Cortex of kidney (tissue), 1 donor: ENCODE results near the gene TTC29.

Experiments used
- DNase-seq: peaks from one replicate; lab custom pipeline; 2025; lab: John Stamatoyannopoulos, UW

TTC29 gene, protein sequence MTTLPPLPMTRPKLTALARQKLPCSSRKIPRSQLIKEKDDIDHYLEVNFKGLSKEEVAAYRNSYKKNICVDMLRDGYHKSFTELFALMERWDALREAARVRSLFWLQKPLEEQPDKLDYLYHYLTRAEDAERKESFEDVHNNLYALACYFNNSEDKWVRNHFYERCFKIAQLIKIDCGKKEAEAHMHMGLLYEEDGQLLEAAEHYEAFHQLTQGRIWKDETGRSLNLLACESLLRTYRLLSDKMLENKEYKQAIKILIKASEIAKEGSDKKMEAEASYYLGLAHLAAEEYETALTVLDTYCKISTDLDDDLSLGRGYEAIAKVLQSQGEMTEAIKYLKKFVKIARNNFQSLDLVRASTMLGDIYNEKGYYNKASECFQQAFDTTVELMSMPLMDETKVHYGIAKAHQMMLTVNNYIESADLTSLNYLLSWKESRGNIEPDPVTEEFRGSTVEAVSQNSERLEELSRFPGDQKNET

GRCh38 chr4:146945556-146946374, at the start of gene TTC29:
TTC29 (minus strand) TSS chr4:146945864; CDS start chr4:146939895, 5,969 bp downstream.
- peak; percentile 12 for DNase-seq

DNA sequence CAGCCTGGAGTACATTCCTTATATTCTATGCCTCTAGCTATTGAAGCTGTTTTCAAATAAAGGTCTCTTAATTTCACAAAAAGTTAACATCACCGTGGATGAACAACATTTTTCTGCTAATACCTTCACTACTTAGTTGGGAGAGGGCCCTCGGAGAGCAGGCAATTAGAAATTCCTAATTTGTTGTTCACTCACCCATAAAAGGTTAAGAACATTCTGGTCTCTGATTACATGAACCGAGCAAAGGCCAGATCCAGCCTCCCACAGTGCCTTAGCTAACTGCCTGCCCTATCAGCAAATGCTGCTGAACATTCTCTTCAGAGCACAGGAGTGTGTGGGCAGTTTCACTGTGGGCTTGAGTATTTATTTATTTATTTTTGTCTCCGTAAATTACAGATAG, 36.0 kb upstream of the TTC29 start:
- DNase-seq: no peak

DNA sequence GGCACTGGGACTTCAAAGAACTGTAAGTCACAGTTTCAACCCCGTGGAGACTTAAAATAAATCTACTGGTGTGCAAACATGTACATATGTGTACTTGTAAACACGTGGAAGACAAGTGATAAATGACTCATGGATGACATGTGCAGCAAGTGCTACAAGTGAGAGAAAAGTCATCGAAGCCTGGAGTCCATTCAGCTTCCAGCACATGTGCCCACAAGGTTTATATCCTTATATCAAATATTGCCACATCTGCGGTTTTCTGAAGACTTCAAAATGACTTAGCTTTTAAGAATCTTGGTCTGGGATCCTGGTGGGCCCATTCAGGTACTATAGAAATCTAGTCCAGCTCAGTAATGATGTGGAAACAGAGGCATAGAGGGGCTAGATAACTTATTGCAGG, 33.0 kb upstream of the TTC29 start:
- DNase-seq: no peak

DNA sequence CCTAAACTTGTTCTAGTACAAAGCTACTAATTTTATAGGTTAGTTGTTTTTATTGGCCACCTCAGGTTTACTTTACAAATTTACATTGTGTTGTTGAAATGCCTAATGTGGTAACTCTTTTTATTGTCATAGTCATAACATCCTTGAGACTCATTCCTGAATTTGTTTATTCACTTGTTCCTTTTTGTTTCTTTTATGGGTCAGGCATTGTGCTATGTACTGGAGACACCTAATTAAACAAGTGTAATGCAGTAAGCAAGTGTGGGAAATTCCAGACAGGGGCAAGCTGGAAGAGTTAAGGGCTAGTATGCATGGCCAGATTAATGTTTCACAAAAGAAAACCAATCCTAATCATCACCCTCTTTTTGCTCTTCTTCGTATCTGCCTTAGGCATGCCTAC, 30.5 kb upstream of the TTC29 start:
- no peak for DNase-seq

- DNase-seq: no peak
Measured at GRCh38 chr4:146975527-146975926, 29.9 kb upstream of the TTC29 start.

DNA sequence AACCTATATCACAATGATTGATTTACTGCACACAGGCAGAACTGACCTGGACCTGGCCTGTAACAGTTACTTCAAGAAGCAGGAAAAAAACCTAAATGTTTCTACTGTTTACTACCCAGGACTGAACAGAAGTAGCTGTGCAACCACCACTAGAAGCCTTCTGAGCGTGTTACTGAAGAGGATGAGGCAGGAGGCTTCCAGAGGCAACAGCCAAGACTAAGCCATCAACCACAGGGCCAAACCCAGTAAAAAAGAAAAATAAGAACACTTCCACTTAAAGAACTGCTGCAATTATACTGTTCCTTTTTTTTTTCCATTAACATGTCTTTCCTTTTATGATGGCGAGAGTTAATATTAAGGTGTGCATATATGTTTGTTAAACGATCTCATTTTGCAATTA, 29.4 kb upstream of the TTC29 start:
- DNase-seq: no peak

- no peak for DNase-seq
Measured at GRCh38 chr4:146972036-146972435, 26.4 kb upstream of the TTC29 start.

DNA sequence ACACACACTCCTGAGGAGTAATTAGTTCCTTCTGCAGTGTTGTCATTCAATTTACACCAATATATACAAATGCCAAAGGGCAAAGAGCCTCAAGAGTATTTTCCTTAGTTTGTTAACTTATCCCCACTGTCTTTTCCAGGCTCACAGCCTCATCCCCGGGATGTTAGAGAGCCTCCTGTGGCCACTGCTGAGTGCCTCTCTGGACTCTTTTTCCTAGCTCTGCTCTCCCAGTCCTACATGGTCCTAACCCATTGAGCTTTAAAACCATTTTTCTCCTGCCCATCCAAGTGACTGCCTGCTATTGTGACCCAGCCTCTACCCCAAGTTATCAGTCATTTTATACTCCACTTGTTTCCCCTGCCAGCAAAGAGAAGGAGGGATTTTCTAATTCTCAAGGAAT, 23.5 kb upstream of the TTC29 start:
- DNase-seq: no peak

- no peak for DNase-seq
Measured at GRCh38 chr4:146960634-146961033, 15.0 kb upstream of the TTC29 start.

DNA sequence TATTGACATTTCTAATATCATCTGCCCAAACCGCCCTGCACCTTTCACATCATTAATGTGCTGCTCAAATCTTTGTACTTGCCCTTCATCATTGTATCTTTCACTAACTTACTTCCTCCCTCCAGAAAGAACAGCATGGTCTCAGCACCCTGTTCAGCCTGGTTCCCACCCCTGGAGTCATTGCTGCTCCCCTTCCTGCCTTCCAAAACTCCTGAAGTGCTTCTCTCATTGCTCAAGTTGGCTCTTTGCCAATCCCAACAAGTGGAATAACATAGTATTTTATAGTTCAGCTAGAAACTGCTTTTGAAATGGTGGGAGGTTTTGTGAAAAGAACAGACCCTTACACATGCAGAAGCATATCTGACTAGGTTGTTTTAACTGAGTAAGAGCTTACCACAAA, 14.0 kb upstream of the TTC29 start:
- DNase-seq: no peak

GRCh38 chr4:146957237-146957636, 11.6 kb upstream of the TTC29 start:
- no peak for DNase-seq

DNA sequence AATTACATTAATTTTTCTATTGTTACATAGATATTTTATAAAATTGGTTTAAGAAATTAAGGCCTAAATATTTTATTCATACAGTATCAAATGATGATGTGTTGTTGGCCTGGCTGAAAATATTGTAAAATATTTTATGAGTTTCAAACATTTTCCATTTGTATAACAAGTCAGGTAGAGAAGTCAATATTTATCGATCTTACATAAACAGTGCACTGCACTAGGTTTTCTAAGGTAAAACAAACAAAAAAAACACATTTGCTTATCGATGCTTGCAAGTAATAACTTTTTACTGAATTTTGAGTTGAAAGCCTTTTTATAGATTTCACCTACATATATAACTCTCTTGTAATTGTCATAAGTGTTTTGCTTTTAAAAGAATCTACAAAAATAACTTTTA, 7.2 kb upstream of the TTC29 start:
- no peak for DNase-seq

DNA sequence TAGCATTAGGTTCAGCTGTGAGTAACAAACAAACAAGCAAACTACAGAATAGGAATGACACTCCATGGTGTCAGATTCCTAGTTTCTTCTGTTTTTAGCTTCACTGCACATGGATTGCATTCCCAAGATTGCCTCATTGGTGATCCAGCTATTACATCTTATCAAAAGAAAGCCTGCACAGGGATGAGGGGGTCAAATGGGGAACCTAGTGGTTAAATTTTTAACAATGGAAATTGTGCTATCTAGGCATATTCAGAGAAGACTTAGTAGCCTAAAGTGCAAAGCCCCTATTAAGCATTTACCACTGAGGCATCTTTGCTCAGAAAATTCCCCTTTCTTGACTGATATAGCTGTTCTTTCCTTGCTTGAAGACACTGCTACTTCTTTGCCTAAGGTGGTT, 3.9 kb upstream of the TTC29 start:
- DNase-seq: no peak

GRCh38 chr4:146943691-146944375, 1.8 kb downstream of the TTC29 start:
- no peak for DNase-seq

- DNase-seq: no peak
Measured at GRCh38 chr4:146932116-146932515, 13.5 kb downstream of the TTC29 start.

DNA sequence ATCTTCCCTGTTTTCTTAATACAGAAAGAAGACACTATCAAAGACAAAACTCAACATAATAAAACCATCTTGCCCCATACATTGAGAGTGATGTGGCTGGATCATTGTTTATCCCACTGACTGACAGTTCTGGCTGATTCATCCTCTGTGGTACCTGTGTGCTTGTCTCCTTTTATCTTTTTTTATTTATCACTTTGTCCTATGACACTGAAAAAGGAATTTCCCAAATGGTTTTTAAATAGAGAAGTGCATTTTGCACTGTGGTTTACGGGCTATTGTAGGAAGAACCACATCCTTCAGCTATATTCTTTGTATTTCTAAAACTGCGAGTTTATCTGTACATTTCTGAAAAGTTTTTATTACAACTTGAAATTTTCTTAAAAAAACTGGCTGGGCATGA, 15.0 kb downstream of the TTC29 start:
- DNase-seq: no peak

DNA sequence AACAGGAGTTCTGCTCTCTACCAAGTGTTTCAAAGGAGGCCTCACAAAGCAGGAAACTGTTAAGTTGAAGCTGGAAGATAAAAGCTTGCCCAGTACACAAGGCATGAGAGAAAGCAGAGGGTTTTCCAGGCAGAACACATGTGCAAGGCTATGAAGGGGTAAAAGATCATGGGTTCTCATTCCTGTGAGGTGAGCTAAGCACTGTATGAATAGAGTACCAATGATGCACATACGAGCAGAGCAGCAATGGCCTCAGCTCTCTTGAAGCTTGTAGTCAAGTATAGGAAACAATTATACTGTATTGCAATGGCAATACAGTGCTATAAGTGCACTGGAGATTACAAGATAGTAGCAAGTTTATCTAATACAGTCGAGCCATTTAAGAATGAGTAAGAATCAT, 18.0 kb downstream of the TTC29 start:
- DNase-seq: no peak

DNA sequence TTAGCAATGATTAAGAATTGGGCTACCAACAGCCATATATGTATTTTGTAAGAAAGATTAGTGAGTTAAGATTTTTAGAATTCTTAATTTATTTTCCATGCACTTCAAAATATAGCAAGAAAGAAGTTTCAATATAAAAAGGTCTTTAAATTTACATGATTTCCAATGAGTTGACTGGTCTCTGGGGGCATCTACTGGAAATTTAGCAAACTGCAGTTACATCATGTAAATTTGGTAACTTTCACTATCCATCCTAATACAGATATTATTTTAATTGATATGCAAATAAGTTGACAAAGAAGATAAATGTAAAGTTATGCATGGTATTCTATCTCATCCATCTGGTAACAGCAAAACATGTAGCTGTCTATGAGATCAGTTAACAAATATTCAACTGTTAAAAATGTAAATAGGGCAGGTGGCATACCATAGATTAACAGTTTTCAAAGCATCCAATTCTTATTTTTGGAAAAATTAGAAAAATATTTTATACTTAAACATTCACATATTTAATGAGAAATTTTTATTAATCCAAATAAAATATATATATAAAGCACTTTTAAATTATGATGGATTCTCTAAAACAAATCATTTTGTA, 29.1 kb downstream of the TTC29 start:
- no peak for DNase-seq

- DNase-seq: no peak
Measured at GRCh38 chr4:146915132-146915531, 30.5 kb downstream of the TTC29 start.

- DNase-seq: no peak
Measured at GRCh38 chr4:146900295-146900694, 45.4 kb downstream of the TTC29 start.

DNA sequence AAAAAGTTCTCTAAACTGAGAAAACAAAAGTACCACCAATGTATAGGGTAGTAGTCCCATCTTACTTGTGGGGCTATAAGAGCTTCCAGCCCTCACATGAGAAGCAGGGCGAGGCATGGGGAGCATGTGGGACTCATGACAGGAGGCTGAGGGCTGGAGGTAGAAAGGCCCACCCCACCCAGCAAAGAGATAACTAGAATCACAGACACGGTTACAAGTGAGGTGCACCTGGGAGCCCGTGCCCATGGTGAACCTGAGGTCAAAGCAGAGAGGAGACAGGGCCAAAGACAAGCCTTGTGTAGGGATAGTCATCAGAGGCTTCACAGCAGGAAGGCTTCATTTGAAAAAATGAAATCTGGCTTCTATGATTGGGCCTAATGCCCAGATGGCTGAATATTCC, 55.4 kb downstream of the TTC29 start:
- no peak for DNase-seq

DNA sequence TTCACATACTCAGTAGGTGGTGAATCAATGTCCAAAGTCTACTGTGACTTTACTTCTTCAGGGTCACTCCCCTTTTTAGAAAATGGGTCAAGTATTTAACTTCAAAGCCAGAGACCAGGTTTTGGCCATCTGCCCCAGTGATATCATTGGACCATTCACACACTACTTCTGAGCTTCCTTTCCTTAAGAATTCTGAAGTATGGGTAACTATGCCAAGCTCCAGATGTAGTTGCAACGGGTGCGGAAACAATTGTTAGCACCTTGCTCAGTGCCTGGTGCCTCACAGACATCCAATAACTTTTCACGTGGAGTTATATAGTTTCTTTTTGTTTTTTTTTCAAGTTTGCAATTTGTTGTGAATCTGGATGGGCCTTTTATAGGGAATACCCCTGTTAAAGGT, 62.6 kb downstream of the TTC29 start:
- DNase-seq: no peak
